H1 (cell line): ENCODE data around the gene NKTR. TPM values are rescaled to one million over a fixed set of nuclear protein-coding genes. Genes with fewer than 3 reads are reported as not detected.

Experiments used
- CTCF ChIA-PET: fragments of 300-600 bp; sonication (Branson Sonifier 250); formaldehyde crosslinking; loops from one replicate; lab custom pipeline; 2021; ENCODE audit not compliant: partially characterized antibody; lab: Charles Lee
- POLR2A ChIA-PET: fragments of 300-600 bp; sonication (Branson Sonifier 250); formaldehyde crosslinking; loops from one replicate; lab custom pipeline; 2021; ENCODE audit warnings: inconsistent platforms; ENCODE audit not compliant: partially characterized antibody; lab: Charles Lee
- DNase-seq, 2 experiments: peaks; one replicate each; pipeline versions ENCODE4 v3.0.0 to v3.0.0-alpha.2; 2010 to 2022; ENCODE audit warnings: low spot score in 2 of 2, low read depth in 1 of 2, mixed read lengths in 1 of 2
- FAIRE-seq: peaks from 2 replicates; lab custom pipeline; 2011; peaks lifted over from hg19 to GRCh38; lab: Jason Lieb, UNC
- H2AFZ ChIP-seq: 2 replicates; pipeline ENCODE4 v1.8.1; 2012; ENCODE audit warnings: low read length, inconsistent platforms
- H2AK5ac ChIP-seq: 2 replicates; pipeline ENCODE4 v1.6.1; 2013; ENCODE audit warnings: low read depth, low read length
- H2BK120ac ChIP-seq: replicated peaks from 2 replicates; pipeline ENCODE3; 2013; ENCODE audit warnings: low read depth, low read length, inconsistent platforms
- H2BK12ac ChIP-seq: 2 replicates; pipeline ENCODE4 v1.6.1; 2013; ENCODE audit warnings: low read depth, low read length
- H2BK15ac ChIP-seq: 2 replicates; pipeline ENCODE4 v1.6.1; 2013; ENCODE audit warnings: low read length
- H2BK20ac ChIP-seq: 2 replicates; pipeline ENCODE4 v1.6.1; 2013; ENCODE audit warnings: low read length
- H2BK5ac ChIP-seq: 2 replicates; pipeline ENCODE4 v1.6.1; 2013; ENCODE audit warnings: low read depth, low read length
- H3K14ac ChIP-seq: 2 replicates; pipeline ENCODE4 v1.6.1; 2013; ENCODE audit warnings: inconsistent platforms; ENCODE audit not compliant: insufficient read length
- H3K18ac ChIP-seq: 2 replicates; pipeline ENCODE4 v1.6.1; 2013; ENCODE audit warnings: low read length; ENCODE audit errors: extremely low read depth
- H3K23ac ChIP-seq: 2 replicates; pipeline ENCODE4 v1.6.1; 2013; ENCODE audit warnings: inconsistent platforms; ENCODE audit not compliant: insufficient read length
- H3K23me2 ChIP-seq: 2 replicates; pipeline ENCODE4 v1.6.1; 2013; ENCODE audit warnings: low read depth, low read length
- H3K27ac ChIP-seq: 2 replicates; pipeline ENCODE4 v1.6.1; 2011; ENCODE audit warnings: low read depth, low read length, inconsistent platforms
- H3K27me3 ChIP-seq, 4 experiments: replicated peaks in 1 of 4; 1 replicate in 1 of 4; 2 replicates in 3 of 4; pipeline versions ENCODE4 v1.6.1 to v1.8.1; 2011 to 2013; ENCODE audit warnings: low read length in 3 of 4, mild to moderate bottlenecking in 3 of 4, inconsistent platforms in 2 of 4, mixed read lengths in 2 of 4, moderate library complexity in 1 of 4; ENCODE audit not compliant: control insufficient read depth in 3 of 4, insufficient read depth in 3 of 4; ENCODE audit errors: extremely low read depth in 1 of 4
- H3K36me3 ChIP-seq, 4 experiments: 2 replicates each; pipeline versions ENCODE4 v1.6.1 to v1.8.1; 2011 to 2013; ENCODE audit warnings: mild to moderate bottlenecking in 4 of 4, low read length in 3 of 4, moderate library complexity in 2 of 4, control low read depth in 1 of 4, inconsistent platforms in 1 of 4; ENCODE audit not compliant: insufficient read depth in 4 of 4, control insufficient read depth in 2 of 4
- H3K4ac ChIP-seq: replicated peaks from 2 replicates; pipeline ENCODE3; 2013; ENCODE audit warnings: low read length, low read depth, mixed read lengths, inconsistent platforms; ENCODE audit not compliant: insufficient read length
- H3K4me1 ChIP-seq, 4 experiments: replicated peaks in 1 of 4; 1 replicate in 1 of 4; 2 replicates in 3 of 4; pipeline versions ENCODE4 v1.6.1 to v1.8.1; 2011 to 2013; ENCODE audit warnings: low read length in 3 of 4, inconsistent platforms in 2 of 4, mixed read lengths in 1 of 4; ENCODE audit not compliant: insufficient read depth in 4 of 4, control insufficient read depth in 3 of 4
- H3K4me2 ChIP-seq, 2 experiments: 2 replicates each; pipeline versions ENCODE4 v1.6.1 to v1.8.1; 2011 to 2013; ENCODE audit warnings: low read depth in 2 of 2, low read length in 2 of 2, control low read depth in 1 of 2, inconsistent platforms in 1 of 2, mild to moderate bottlenecking in 1 of 2; ENCODE audit not compliant: insufficient read depth in 1 of 2
- H3K4me3 ChIP-seq, 4 experiments: fragments of 200-600, 300-600 bp in 1 of 4; sonication (generic), shearing (Covaris generic), sonication (Bioruptor Twin) in 1 of 4; 2 replicates each; pipeline versions ENCODE4 v1.5.1 to v1.8.1; 2011 to 2016; ENCODE audit warnings: low read length in 4 of 4, low read depth in 3 of 4, control low read depth in 2 of 4, inconsistent platforms in 2 of 4, mild to moderate bottlenecking in 2 of 4, mixed read lengths in 1 of 4, moderate library complexity in 1 of 4; ENCODE audit not compliant: insufficient read depth in 2 of 4; ENCODE audit errors: extremely low read depth in 1 of 4
- H3K56ac ChIP-seq: replicated peaks from 2 replicates; pipeline ENCODE3; 2013; ENCODE audit warnings: low read depth, mild to moderate bottlenecking, mixed read lengths, low read length, inconsistent platforms; ENCODE audit not compliant: insufficient read length
- H3K79me1 ChIP-seq: 2 replicates; pipeline ENCODE4 v1.6.1; 2013; ENCODE audit warnings: low read depth, low read length, control low read depth
- H3K79me2 ChIP-seq, 2 experiments: 2 replicates each; pipeline versions ENCODE4 v1.6.1 to v1.8.1; 2012 to 2013; ENCODE audit warnings: low read length in 2 of 2, mild to moderate bottlenecking in 2 of 2, inconsistent platforms in 1 of 2; ENCODE audit not compliant: insufficient read depth in 2 of 2, control insufficient read depth in 1 of 2
- H3K9ac ChIP-seq, 4 experiments: replicated peaks in 1 of 4; 1 replicate in 1 of 4; 2 replicates in 3 of 4; pipeline versions ENCODE4 v1.6.1 to v1.8.1; 2011 to 2013; ENCODE audit warnings: low read depth in 3 of 4, low read length in 3 of 4, control low read depth in 2 of 4, mild to moderate bottlenecking in 2 of 4, moderate library complexity in 2 of 4, inconsistent platforms in 1 of 4; ENCODE audit errors: extremely low read depth in 1 of 4
- H3K9me3 ChIP-seq, 2 experiments: 2 replicates each; pipeline versions ENCODE4 v1.6.1 to v1.8.1; 2012 to 2013; ENCODE audit warnings: mild to moderate bottlenecking in 2 of 2, moderate library complexity in 2 of 2, control low read depth in 1 of 2, inconsistent platforms in 1 of 2, low read depth in 1 of 2, low read length in 1 of 2, mixed read lengths in 1 of 2; ENCODE audit not compliant: insufficient read depth in 2 of 2
- H4K20me1 ChIP-seq, 2 experiments: replicated peaks in 1 of 2; 2 replicates each; pipeline versions ENCODE3 to v1.8.1; 2011 to 2013; ENCODE audit warnings: inconsistent platforms in 2 of 2, low read length in 2 of 2, mild to moderate bottlenecking in 1 of 2; ENCODE audit not compliant: insufficient read depth in 2 of 2, control insufficient read depth in 1 of 2
- H4K5ac ChIP-seq: 2 replicates; pipeline ENCODE4 v1.6.1; 2013; ENCODE audit warnings: low read length, low read depth, mixed read lengths, inconsistent platforms; ENCODE audit not compliant: insufficient read length
- H4K8ac ChIP-seq: 2 replicates; pipeline ENCODE4 v1.8.0; 2013; ENCODE audit warnings: mild to moderate bottlenecking, moderate library complexity, low read length, inconsistent platforms; ENCODE audit not compliant: insufficient read depth; ENCODE audit errors: extremely low read depth
- H4K91ac ChIP-seq: replicated peaks from 2 replicates; pipeline ENCODE3; 2013; ENCODE audit warnings: low read length, mixed read lengths, inconsistent platforms; ENCODE audit not compliant: insufficient read length
- ATF3 ChIP-seq: IDR thresholded peaks from 2 replicates; pipeline ENCODE4 v1.6.1; 2011; ENCODE audit warnings: low read depth, mild to moderate bottlenecking, low read length; ENCODE audit not compliant: insufficient read depth
- BACH1 ChIP-seq: IDR thresholded peaks from 2 replicates; pipeline ENCODE4 v1.6.1; 2012; ENCODE audit warnings: low read length, improper control_type of control experiment
- CBX5 ChIP-seq: fragments of 300-800, 300-1000 bp; sonication (generic); IDR thresholded peaks from 2 replicates; pipeline ENCODE4 v1.7.1; 2016; ENCODE audit warnings: antibody characterized with exemption, low read length, low read depth
- GTF2F1 ChIP-seq: IDR thresholded peaks from 2 replicates; pipeline ENCODE4 v1.6.1; 2012; ENCODE audit warnings: low read depth, low read length, improper control_type of control experiment, borderline replicate concordance
- JUN ChIP-seq: IDR thresholded peaks from 2 replicates; pipeline ENCODE4 v1.6.1; 2011; ENCODE audit warnings: low read depth, mild to moderate bottlenecking, improper control_type of control experiment, low read length
- KDM4A ChIP-seq: IDR thresholded peaks from one replicate; pipeline ENCODE4 v1.7.1; 2012; ENCODE audit warnings: low read depth, mild to moderate bottlenecking, moderate library complexity, low read length, inconsistent platforms; ENCODE audit not compliant: severe bottlenecking
- PHF8 ChIP-seq: fragments of 200-600 bp; sonication (generic); conservative IDR thresholded peaks from 2 replicates; pipeline ENCODE4 v1.7.1; 2012; ENCODE audit warnings: low read depth, mild to moderate bottlenecking, inconsistent platforms, low read length, moderate library complexity
- RFX5 ChIP-seq: IDR thresholded peaks from 2 replicates; pipeline ENCODE4 v1.6.1; 2011; ENCODE audit warnings: low read depth, low read length, improper control_type of control experiment, borderline replicate concordance
- RXRA ChIP-seq: IDR thresholded peaks from 2 replicates; pipeline ENCODE4 v1.6.1; 2011; ENCODE audit warnings: low read depth, mild to moderate bottlenecking, low read length, moderate library complexity; ENCODE audit not compliant: insufficient read depth
- SP2 ChIP-seq: IDR thresholded peaks from 2 replicates; pipeline ENCODE4 v1.6.1; 2012; ENCODE audit warnings: mild to moderate bottlenecking, low read length, inconsistent platforms
- SRF ChIP-seq: IDR thresholded peaks from 2 replicates; pipeline ENCODE4 v1.6.1; 2011; ENCODE audit warnings: mild to moderate bottlenecking, low read depth, low read length, moderate library complexity
- TBP ChIP-seq: IDR thresholded peaks from 2 replicates; pipeline ENCODE4 v1.6.1; 2011; ENCODE audit warnings: low read depth, low read length, improper control_type of control experiment
- YY1 ChIP-seq: IDR thresholded peaks from 2 replicates; pipeline ENCODE4 v1.6.1; 2011; ENCODE audit warnings: low read depth, mild to moderate bottlenecking, low read length
- WGBS, 2 experiments: shearing (Covaris generic) in 1 of 2; methylation state at CpG; one replicate each; pipeline versions ENCODE4 v1.1.6 to v1.1.7; 2013 to 2015; ENCODE audit warnings: low lambda C conversion rate in 2 of 2, mixed read lengths in 2 of 2, inconsistent platforms in 1 of 2, low coverage in 1 of 2, missing lambda C conversion rate in 1 of 2; ENCODE audit not compliant: insufficient replicate concordance in 2 of 2, insufficient coverage in 1 of 2, insufficient read length in 1 of 2; ENCODE audit errors: extremely low coverage in 1 of 2, missing lambda C conversion rate in 1 of 2; 5-methylcytosine and 5-hydroxymethylcytosine counted together
- polyA plus RNA-seq, 7 experiments: library from polyadenylated mRNA; depleted of rRNA in 3 of 7; stranded (reverse) in 5 of 7; unstranded in 2 of 7; fragments of >200 nt in 5 of 7; fragments of 200-250 nt in 2 of 7; gene quantifications; 1 replicate in 5 of 7; 2 replicates in 1 of 7; 4 replicates in 1 of 7; pipeline versions ENCODE4 v1.2.1 to v1.2.3, GENCODE V29; 2011 to 2013; ENCODE audit warnings: missing spikeins in 2 of 7, mixed read lengths in 2 of 7
- total RNA-seq: library from RNA; stranded (reverse); fragmentation: NEBNext Ultra II Directional; extraction: Animal tissue kit (Norgen Biotek cat#: 25700); gene quantifications from 2 replicates; pipeline ENCODE4 v1.2.1, GENCODE V29; 2021

The NKTR gene
- total and polyA plus RNA-seq, 2 of the 8 experiments (the other 6 are each of a cell fraction or from before 2014, with no cell fraction given), result 24.1 to 62.2 TPM

GRCh38 chr3:42662813-42663535 is 62.5 kb downstream of the NKTR start:
- no peak overlapping the region for H3K4me2 ChIP-seq
- no peaks in the 10 kb centered on the region for H3K9me3 ChIP-seq
- POLR2A ChIA-PET, result interaction anchor here (1.1 kb wide), 1 partner anchor 86 kb away, joined by 3 read pairs; no protein-coding TSS in a partner anchor
- H3K36me3 ChIP-seq, result no peaks in the 10 kb centered on the region; a peak in 1 of 8 replicates
- no peak overlapping the region for H3K9ac ChIP-seq
- no peak for TF ChIP-seq SRF
- no peak for TF ChIP-seq KDM4A
- TF ChIP-seq JUN, result no peak
- TF ChIP-seq TBP, result no peak
- TF ChIP-seq YY1, result no peak
- TF ChIP-seq SP2, result no peak
- no peak for TF ChIP-seq RXRA
- no peak for TF ChIP-seq BACH1
- no peak for TF ChIP-seq CBX5
- no peak for TF ChIP-seq PHF8
- no peak for TF ChIP-seq GTF2F1
- no peak for TF ChIP-seq RFX5
- TF ChIP-seq ATF3, result no peak
- no peak overlapping the region for H3K18ac ChIP-seq
- no peak overlapping the region for H4K5ac ChIP-seq
- no peak overlapping the region for H2BK15ac ChIP-seq
- no peak overlapping the region for H2BK12ac ChIP-seq
- H2AK5ac ChIP-seq, result no peak overlapping the region
- CTCF ChIA-PET, result interaction anchor here (1.0 to 7.0 kb wide), 11 partner anchors 7 to 126 kb away, joined by 3 to 54 read pairs (median 6); no protein-coding TSS in a partner anchor
- no peak overlapping the region for H3K4ac ChIP-seq
- H3K79me2 ChIP-seq, result no peaks in the 10 kb centered on the region
- no peak overlapping the region for H4K91ac ChIP-seq
- H2BK120ac ChIP-seq, result no peak overlapping the region
- no peak overlapping the region for H3K14ac ChIP-seq
- H3K56ac ChIP-seq, result no peak overlapping the region
- no peaks in the 10 kb centered on the region for H3K27me3 ChIP-seq
- H2BK5ac ChIP-seq, result no peak overlapping the region
- FAIRE-seq (no peak), DNase-seq (no peak)
- no peak overlapping the region; the same call in 1 of the 2 replicates for H4K8ac ChIP-seq
- no peaks in the 10 kb centered on the region for H3K79me1 ChIP-seq
- no peak overlapping the region for H3K23ac ChIP-seq
- H3K27ac ChIP-seq, result no peak overlapping the region
- H3K4me3 ChIP-seq, result no peak overlapping the region
- peaks cover 0 to 4% of the 10 kb centered on the region in 2 experiments for H4K20me1 ChIP-seq
- no peak overlapping the region for H2AFZ ChIP-seq
- no peaks in the 10 kb centered on the region for H3K23me2 ChIP-seq
- H2BK20ac ChIP-seq, result no peak overlapping the region
- H3K4me1 ChIP-seq, result peaks cover 0 to 7% (median 0%) of the 10 kb centered on the region in 4 experiments; a peak in 2 of 7 replicates
- 85% methylated on average over 11 of the region's 12 CpGs; no CpG with 5 or more reads in 1 of the 2 experiments for WGBS, 2 experiments
